ENCODE data around the gene LAMC3.
"Not testable (repeated sequence)": the region's sequence is repeated elsewhere in the genome, so short reads cannot be mapped to it uniquely, and the experiment has no call there.

LAMC3 gene

GRCh38 chr9:131031005-131031641 lies 22.1 kb downstream of the LAMC3 start:
- no peak for DNase-seq

- DNase-seq = no peak
Observed at GRCh38 chr9:131031642-131032005, 22.6 kb downstream of the LAMC3 start.

GRCh38 chr9:131032384-131032783 lies 23.4 kb downstream of the LAMC3 start:
- no peak for DNase-seq

DNA sequence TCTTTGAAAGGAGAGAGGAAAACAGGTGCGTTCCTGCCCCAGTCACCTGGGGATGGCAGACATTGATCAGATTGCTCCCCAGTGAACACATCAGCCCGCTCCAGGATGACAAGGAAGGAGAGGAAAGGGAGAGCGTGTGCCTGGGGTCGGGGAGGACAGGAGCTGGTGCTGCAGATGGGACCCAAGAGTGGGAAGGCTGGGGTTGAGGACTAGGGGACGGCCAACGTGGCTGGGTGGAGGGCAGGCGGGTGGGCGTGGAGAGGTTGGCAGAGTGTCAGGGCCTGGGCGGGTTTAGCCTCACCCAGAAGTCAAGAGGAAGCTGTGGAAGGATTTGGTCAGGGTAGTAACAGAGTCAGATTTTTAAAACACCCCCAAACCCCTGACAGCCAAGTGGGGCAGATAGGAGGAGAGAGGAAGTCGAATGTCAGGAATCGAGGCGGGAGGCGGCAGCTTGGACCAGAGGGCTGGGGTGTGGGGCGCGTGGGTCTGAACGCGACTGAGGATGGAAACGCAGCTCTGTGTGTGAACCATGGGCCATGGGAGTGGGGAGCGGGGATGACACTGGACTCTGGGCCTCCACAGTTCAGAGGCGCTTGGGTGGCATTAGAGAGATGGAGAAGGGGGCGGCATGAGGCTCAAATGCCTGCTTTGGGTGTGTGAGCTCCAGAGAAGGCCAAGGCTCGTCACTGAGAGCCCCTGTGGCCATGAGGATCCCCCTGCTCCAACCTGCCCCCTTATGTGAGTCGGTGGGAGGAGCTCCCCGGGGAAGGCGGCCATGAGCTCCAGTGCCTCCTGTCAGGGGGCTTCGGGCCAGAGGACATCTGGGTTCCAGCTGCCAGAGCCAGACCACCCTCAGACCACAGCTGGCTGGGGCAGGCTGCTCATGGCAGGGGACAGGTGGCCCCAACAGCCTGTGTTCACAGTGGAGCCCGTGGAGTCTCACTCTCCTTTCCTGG lies 24.6 kb downstream of the LAMC3 start:
- no peak for DNase-seq

DNA sequence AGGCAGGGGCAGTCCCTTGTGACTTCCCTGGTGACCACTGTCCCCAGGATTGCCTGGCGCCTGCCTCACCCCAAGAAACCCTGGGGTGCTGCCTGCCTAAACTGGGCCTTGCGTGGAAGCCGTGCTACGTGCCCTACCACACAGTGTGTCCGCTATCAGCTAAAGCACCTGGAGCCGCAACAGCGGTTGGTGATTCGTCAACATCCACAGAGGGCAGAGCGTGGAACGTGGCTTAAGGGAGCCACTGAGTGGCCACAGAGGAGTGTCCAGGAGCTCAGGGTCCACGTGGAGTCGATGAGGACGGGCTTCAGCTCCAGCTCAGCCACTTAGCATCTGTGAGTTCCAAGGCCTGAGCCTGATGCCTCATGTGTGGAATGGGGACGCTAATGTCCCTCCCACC lies 25.3 kb downstream of the LAMC3 start:
- DNase-seq = no peak

DNA sequence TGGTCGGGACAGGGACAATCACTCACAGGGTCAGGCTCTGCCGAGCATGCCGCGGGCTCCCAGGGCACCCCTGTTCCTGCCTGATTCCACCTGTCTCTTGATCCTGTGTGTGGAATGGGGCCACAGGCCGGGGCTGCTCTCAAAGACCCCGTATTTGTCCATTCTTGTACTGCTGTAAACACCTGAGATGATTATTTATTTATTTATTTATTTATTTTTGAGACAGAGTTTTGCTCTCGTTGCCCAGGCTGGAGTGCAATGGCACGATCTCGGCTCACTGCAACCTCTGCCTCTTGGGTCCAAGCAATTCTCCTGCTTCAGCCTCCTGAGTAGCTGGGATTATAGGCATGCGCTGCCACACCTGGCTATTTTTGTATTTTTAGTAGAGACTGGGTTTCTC lies 25.8 kb downstream of the LAMC3 start:
- DNase-seq = not testable (repeated sequence)

- no peak for DNase-seq
Observed at GRCh38 chr9:131035548-131035947, 26.6 kb downstream of the LAMC3 start.

- DNase-seq = no peak
Observed at GRCh38 chr9:131036071-131036470, 27.1 kb downstream of the LAMC3 start.

DNA sequence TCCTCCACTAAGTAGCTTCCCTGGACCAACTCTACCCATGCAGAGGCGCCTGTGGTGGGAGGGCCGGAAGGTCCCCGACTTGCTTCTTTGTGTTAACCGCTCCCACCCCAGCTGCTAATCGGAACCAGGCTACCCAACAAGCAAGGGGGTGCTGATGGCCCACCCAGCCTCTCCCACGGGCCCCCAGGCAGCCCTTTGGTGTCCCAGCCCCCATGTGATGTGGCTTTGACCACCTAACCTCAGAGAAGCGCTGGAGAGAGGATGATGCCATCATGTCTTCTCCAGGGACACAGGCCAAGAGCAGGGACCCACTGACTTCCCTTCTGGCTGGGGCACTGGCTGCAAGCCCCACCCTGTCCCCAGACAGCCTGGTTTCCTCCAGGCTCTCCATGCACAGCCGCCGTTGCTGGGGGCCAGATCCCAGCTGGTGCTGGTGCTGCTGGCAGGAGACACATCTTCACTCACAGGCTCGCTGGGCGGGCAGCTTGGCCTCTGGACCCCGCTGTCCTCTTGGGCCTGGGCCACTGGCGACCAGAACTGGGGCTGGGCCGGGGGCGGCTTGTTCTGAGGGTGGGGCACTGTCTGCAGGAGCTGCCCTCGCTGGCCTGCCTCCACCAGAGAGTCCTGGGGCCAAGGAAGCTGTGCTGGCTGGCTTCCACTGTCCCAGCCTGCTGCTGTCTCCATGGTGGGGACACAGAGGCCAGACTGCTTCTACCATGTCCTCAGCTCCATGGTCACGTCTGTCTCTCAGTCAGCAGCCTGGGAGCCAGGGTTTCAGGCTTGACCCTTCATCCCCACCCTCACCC lies 27.8 kb downstream of the LAMC3 start:
- no peak for DNase-seq

- no peak for DNase-seq
Observed at GRCh38 chr9:131037335-131038255, 28.6 kb downstream of the LAMC3 start.

- no peak for DNase-seq
Observed at GRCh38 chr9:131038256-131039128, 29.5 kb downstream of the LAMC3 start.

DNA sequence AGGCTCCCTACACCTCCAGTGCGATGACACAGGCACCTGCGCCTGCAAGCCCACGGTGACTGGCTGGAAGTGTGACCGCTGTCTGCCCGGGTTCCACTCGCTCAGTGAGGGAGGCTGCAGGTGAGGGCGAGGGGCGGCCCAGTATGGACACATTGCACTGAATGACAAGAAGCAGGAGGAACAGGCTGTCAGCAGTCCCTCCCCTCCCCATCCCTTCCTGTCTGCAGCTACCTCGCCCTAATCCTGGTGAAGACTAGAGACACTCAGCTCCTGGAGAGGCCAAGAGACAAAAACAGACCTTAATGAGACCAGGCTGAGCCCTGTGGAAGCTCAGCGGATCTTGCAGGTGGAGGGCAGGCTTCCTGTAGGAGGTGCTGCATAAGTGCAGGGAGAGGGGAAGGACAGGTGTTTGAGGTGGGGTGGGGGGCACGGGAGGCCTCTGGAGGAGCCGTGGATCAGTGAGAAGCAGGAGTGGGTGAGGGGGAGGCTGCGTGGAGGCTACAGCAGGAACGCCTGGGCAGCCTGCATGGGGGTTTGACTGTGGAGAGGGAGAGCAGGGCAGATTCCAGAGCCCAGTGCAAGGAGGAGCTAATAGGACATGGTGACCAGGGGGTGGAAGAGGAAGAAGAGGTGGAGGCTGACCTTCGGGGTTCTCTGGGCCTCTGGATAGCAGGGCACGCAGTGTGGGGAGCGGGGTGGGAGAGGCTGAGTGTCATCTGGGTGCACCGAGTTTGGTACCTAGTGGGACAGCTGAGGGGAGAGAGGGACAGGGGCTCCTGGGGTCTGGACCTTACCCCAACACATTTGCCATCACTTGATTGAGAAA lies 30.4 kb downstream of the LAMC3 start:
- DNase-seq = no peak

DNA sequence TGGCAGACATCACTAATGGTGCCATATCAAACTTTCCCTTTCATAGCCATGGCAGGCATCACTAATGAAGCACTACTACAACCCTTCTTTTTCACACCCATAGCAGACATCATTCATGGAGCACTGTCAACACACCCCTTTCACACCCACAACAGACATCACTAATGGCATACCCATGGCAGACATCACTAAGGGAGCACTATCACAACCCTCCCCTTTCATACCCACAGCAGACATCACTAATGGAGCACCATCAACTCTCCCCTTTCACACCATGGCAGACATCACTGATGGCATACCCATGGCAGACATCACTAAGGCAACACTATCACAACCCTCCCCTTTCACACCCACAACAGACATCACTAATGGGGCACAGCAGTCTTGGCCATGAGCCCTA lies 33.7 kb downstream of the LAMC3 start:
- DNase-seq = no peak

DNA sequence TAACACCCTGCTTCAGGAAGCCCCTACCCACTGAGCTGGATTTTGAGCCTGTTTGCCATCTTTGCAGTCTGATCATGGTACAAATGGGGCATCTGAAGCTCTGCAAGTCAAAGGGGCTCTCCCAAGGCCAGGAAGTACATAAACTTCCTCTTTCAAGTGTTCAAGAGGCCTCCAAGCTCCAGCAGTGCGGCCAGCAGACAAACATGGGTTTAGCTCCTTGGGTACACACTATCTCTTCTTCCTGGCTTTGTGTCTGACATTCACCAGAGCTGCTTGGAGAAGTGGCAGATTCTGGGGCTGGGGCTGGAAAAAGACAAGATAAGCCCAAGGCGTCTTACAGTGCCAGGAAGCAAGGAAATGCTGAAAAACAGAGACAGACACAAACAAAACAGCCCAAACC lies 34.1 kb downstream of the LAMC3 start:
- no peak for DNase-seq

DNA sequence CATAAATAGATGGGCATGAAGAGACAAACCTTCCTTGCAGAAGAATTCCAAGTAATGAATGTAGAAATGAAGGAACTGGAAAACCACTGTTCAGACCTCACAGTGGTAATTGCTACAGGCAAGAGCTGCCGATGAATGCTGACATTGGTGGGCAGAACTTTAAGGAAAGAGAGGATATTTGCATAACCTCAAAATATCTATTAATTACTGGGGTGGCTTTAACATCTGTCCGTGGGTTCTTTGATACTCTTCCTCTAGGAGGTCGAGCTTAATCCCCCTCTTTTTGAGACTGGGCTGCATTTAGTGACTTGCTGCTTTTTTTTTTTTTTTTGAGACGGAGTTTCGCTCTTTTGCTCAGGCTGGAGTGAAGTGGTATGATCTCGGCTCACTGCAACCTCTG lies 34.7 kb downstream of the LAMC3 start:
- DNase-seq = no peak

DNA sequence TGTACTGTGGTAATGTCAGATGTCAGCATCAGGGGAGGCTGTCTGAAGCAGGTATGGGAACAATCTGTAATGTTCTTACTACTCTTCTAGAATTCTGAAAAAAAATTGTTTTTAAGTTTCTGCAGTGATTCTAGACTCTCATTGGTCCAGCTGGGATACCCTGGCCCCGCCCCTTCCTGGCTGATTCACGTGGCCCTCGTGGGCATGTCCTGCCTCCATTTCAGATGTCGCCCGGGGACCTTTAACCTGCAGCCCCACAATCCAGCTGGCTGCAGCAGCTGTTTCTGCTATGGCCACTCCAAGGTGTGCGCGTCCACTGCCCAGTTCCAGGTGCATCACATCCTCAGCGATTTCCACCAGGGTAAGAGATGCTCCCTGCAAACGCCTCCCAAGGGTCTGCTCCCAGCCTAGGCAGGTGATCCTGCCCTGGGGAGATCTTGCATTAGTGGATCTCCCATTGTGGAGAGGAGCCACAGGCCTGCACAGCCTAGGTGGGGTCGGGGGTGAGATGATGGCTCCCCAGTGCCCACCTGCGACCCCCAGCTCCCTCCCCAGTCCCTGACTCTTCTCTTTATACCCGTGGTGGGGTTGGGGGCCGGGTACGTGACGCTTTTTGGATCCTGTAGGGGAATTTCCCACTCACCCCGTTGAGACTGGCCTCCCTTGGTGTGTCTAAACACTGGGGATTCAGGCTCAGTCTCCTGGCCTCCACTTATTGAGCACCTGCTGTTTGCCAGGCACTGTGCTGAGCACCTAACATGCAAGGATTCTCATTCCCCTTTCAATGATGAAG lies 36.5 kb downstream of the LAMC3 start:
- DNase-seq = no peak

DNA sequence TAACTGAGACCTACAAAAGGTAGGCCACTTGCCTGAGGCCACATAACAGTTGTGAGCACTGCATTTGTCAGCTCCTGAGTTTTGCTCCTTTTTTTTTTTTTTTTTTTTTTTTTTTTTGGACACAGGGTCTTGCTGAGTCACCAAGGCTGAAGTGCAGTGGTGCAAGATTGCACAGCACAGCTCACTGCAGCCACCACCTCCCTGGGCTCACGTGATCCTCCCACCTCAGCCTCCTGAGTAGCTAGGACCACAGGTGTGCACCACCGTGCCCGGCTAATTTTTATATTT lies 37.1 kb downstream of the LAMC3 start:
- DNase-seq = no peak

- DNase-seq = no peak
Observed at GRCh38 chr9:131046581-131047202, 37.7 kb downstream of the LAMC3 start.

- no peak for DNase-seq
Observed at GRCh38 chr9:131048332-131048731, 39.4 kb downstream of the LAMC3 start.

Measured in activated gamma-delta T cell (primary cell).